Activated CD8-positive, alpha-beta memory T cell treated with anti-CD3 and anti-CD28 coated beads, Interleukin-2, amount 50 U/mL, for 1 hour (primary cell): ENCODE measurements around the gene NOVA2.

ENCODE experiments used
- DNase-seq: peaks from one replicate; pipeline ENCODE4 v3.0.0-alpha.2; 2020; ENCODE audit errors: extremely low read depth

The NOVA2 gene, protein sequence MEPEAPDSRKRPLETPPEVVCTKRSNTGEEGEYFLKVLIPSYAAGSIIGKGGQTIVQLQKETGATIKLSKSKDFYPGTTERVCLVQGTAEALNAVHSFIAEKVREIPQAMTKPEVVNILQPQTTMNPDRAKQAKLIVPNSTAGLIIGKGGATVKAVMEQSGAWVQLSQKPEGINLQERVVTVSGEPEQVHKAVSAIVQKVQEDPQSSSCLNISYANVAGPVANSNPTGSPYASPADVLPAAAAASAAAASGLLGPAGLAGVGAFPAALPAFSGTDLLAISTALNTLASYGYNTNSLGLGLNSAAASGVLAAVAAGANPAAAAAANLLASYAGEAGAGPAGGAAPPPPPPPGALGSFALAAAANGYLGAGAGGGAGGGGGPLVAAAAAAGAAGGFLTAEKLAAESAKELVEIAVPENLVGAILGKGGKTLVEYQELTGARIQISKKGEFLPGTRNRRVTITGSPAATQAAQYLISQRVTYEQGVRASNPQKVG

GRCh38 chr19:45973553-45974338 lies at the start of gene NOVA2:
Gene NOVA2, minus strand, starts transcription at chr19:45973865. Its CDS starts 514 bp downstream, at chr19:45973351.
- DNase-seq, result no peak

GRCh38 chr19:46023311-46023779 lies 49.7 kb upstream of the NOVA2 start:
- DNase-seq, result no peak

DNA sequence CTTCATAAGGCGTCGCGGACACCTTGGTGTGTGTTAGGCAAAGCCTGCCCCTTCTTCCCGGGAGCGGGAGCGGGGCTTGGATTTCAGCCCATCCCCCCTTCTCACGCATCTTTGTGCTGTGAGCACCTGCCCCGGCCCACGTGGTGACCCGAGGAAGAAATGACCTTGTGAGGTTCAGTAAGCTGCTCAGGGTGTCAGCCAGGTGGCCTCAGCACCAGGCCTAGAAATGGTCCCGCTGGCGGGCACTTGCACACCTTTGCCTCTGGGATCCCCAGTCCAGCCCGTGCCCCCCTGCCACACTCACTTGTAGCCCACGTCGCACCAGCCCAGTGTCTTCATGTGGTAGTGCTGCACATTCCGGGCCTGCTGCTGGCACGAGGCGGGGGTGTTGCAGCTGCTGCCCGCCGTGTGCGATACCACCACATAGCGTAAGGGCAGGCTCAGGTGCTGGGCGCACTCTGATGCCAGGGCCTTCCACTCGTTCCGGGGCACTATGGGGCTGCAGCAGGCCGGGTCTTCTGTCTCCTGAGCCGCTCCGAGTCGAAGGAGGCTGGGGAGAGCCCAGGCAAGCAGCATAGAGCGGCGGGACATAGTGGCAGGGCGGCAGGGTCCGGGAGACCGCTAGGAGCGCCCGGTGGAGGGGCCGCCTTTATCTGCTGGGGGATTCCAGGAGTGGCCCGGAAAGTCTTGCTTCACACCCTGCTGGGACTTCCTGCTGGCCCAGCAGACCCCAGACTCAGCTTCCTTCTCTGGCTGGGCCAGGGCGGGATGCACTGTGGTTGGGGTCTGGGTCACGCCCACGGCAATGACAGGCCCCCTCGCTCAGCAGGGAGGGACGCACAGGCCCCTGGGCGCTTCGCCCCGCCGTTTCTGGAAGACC lies 49.0 kb upstream of the NOVA2 start, which contains the start of gene PGLYRP1:
Gene PGLYRP1, minus strand, starts transcription at position 623 of the 880 bp plus-strand sequence. Its CDS starts 32 bp downstream, at position 591.
- DNase-seq, result no peak

GRCh38 chr19:46022061-46022430 lies 48.4 kb upstream of the NOVA2 start:
- DNase-seq, result no peak

GRCh38 chr19:46021531-46022041 lies 47.9 kb upstream of the NOVA2 start:
- no peak for DNase-seq

DNA sequence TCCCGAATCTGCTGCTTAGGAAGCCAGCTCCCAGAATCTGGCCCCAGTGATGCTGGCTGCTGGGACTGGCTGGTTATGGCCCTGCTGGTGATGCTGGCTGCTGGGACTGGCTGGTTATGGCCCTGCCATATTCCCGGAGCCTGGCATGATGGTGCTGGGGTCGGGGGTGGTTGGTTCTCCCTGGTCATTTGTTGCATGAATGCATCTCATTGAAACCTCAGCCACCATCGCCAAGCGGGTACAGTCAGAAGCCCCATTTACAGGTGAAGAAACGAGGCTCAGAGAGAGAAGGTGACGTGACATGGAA lies 47.1 kb upstream of the NOVA2 start:
- no peak for DNase-seq

- no peak for DNase-seq
Measured at GRCh38 chr19:46019270-46019669, 45.6 kb upstream of the NOVA2 start.

- no peak for DNase-seq
Measured at GRCh38 chr19:46018729-46019251, 45.1 kb upstream of the NOVA2 start.

GRCh38 chr19:46017874-46018675 lies 44.4 kb upstream of the NOVA2 start:
- DNase-seq, result no peak

- DNase-seq, result no peak
Measured at GRCh38 chr19:46017095-46017429, 43.4 kb upstream of the NOVA2 start.

- DNase-seq, result peak; percentile 43
Measured at GRCh38 chr19:46016426-46017094, 42.9 kb upstream of the NOVA2 start.

GRCh38 chr19:46015687-46016425 lies 42.2 kb upstream of the NOVA2 start:
- DNase-seq, result no peak

DNA sequence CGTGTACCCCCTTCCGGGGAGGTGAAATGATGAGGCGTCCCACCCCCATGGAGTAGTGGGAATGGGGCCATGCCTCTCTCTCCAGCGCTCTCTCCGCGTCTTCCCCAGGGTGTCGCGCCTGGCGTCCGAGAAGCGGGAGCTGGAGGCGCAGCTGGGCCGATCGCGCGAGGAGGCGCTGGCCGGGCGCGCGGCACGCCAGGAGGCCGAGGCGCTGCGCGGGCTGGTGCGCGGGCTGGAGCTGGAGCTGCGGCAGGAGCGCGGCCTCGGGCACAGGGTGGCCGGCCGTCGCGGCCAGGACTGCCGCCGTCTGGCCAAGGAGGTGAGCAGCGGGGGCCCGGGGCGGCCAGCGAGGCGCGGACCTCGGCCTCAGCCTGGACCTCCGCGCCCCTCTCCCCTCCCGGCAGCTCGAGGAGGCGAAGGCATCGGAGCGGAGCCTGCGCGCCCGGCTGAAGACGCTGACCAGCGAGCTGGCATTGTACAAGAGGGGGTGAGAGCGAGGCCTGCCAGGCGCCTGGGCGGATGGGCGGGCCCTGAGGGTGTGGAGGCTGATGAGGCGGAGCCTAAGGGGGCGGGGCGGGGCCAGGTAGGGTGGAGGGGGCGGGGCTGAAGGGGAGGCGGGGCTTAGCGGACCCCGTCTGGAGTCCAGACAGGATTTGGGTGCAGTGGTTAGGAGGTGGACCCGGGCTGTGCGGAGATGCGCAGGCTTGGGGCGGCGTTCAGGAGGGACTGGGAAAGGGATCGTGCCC lies 41.4 kb upstream of the NOVA2 start:
- peak; percentile 18 for DNase-seq

GRCh38 chr19:46014534-46014933 lies 40.9 kb upstream of the NOVA2 start:
- DNase-seq, result no peak

GRCh38 chr19:46009530-46010510 lies 36.2 kb upstream of the NOVA2 start:
- DNase-seq, result peak; percentile 16

GRCh38 chr19:46006411-46006810 lies 32.7 kb upstream of the NOVA2 start:
- no peak for DNase-seq

- no peak for DNase-seq
Measured at GRCh38 chr19:46002678-46003275, 29.1 kb upstream of the NOVA2 start.
